Neural cell (in vitro differentiated cells): Measurements from ENCODE around the gene SPATS2.

Experiments
- CTCF ChIP-seq: fragments of 450-650 bp; IDR thresholded peaks from 2 replicates; pipeline ENCODE4 v1.5.1; 2014; ENCODE audit warnings: antibody characterized with exemption, mild to moderate bottlenecking, moderate library complexity; ENCODE audit not compliant: poor library complexity, severe bottlenecking
- EP300 ChIP-seq: fragments of 450-650 bp; conservative IDR thresholded peaks from 2 replicates; pipeline ENCODE4 v1.6.1; 2014; ENCODE audit warnings: antibody characterized with exemption, mild to moderate bottlenecking, moderate library complexity; ENCODE audit not compliant: poor library complexity, severe bottlenecking
- MXI1 ChIP-seq: fragments of 450-650 bp; conservative IDR thresholded peaks from 2 replicates; pipeline ENCODE4 v1.6.1; 2014; ENCODE audit warnings: antibody characterized with exemption, mild to moderate bottlenecking; ENCODE audit not compliant: poor library complexity, severe bottlenecking
- POLR2AphosphoS5 ChIP-seq: IDR thresholded peaks from 2 replicates; pipeline ENCODE4 v1.6.1; 2012
- RAD21 ChIP-seq: fragments of 450-650 bp; conservative IDR thresholded peaks from 2 replicates; pipeline ENCODE4 v1.6.1; 2014; ENCODE audit warnings: antibody characterized with exemption, mild to moderate bottlenecking, moderate library complexity
- TAF1 ChIP-seq: IDR thresholded peaks from 2 replicates; pipeline ENCODE4 v1.6.1; 2012; ENCODE audit warnings: low read depth

GRCh38 chr12:49442915-49443314 lies 75.7 kb downstream of the SPATS2 start:
- TF ChIP-seq POLR2AphosphoS5 = no peak
- no peak for TF ChIP-seq CTCF
- TF ChIP-seq EP300 = no peak
- no peak for TF ChIP-seq TAF1
- TF ChIP-seq MXI1 = no peak
- no peak for TF ChIP-seq RAD21
